GM18505 (cell line): ENCODE measurements around the gene HMGN2.
A peak's percentile ranks its signal among the peaks of the same experiment; 100 is the strongest.
"Not testable (repeated sequence)": the region's sequence is repeated elsewhere in the genome, so short reads cannot be mapped to it uniquely, and the experiment has no call there.

Experiments used
- ATAC-seq: cut with Tn5 transposase; IDR thresholded peaks from one replicate; pipeline ENCODE4 v1.9.1; 2021; ENCODE audit not compliant: unreplicated experiment
- POLR2A ChIP-seq: IDR thresholded peaks from 4 replicates; pipeline ENCODE4 v1.6.1; 2011; ENCODE audit warnings: borderline replicate concordance; ENCODE audit not compliant: insufficient read depth, insufficient read length; ENCODE audit errors: extremely low read depth

Gene HMGN2

DNA sequence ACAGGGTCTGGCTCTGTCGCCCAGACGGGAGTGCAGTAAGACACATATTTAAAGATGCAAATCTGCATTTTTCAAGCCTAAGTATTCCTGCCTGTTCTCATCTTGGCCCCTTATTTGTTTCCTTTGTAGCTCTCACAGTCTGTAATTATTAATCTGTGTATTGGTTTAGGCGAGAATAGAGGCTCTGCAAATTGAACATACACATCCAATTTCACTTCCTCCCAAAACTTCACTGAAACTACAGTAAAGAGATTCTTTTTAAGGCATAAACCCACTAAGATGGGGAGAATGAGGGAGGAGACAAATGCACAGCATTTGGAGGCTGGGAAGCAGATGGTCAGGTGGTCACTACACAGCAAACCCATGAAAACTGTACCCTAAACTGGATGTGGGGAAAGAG, 21.0 kb downstream of the HMGN2 start:
- TF ChIP-seq POLR2A = no peak
- no peak for ATAC-seq

DNA sequence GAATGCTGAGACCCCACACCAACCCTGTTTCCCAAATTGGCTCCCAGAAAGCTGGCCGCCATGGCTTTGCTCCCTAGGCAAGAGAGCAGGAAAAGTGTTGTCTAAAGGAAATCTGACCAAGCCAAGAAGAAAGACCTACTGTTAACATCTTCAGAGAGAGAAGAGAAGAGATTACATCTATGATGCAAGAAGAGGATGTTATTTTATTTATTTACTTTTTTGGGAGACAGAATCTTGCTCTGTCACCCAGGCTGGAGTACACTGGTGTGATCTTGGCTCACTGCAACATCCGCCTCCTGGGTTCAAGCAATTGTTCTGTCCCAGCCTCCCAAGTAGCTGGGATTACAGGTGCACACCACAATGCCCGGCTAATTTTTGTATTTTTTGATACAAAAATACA, 21.7 kb downstream of the HMGN2 start:
- ATAC-seq = no peak
- TF ChIP-seq POLR2A = no peak

DNA sequence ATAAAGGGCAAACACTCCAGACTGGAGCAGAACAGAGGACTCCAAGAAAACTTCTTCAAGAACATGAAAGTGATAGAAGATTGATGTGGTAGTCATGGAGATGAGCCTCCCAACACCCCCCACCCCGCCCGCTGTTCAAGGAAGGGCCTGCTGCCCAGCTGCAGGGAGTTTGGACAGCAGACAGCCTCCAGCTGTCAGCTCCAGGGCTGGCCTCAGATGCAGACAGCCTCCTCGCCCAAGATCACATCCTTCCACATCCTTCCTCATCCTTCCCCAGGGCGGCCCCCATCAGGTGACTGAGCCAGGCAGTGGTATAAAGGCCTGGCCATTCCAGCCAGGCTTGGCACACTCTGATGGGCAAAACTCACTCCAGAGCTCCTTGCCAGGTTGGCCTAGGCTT, 24.6 kb downstream of the HMGN2 start:
- ATAC-seq = no peak
- no peak for TF ChIP-seq POLR2A

DNA sequence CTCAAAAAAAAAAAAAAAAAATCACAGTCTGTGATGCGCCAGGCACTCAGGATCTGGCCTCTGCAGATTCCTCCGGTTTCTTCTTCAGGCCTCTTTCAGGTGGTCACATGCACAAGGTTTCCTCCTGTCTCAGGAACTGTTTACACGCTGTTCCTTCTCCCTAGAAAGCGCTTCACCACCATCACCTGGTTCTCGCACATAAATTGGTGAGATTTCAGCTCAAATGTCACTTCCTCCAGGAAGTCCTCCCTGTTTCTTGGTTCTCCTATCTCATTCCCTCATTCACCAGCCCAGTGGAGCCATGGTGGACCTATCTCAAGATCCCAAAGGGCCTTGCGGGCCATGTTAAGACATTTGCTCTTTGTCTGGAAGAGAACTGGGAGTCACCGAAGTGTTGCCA, 26.7 kb downstream of the HMGN2 start:
- TF ChIP-seq POLR2A = no peak
- ATAC-seq = no peak

- peak; percentile 66 for ATAC-seq
- peak; percentile 34 for TF ChIP-seq POLR2A
Measured at GRCh38 chr1:26500488-26501175, 28.4 kb downstream of the HMGN2 start.

DNA sequence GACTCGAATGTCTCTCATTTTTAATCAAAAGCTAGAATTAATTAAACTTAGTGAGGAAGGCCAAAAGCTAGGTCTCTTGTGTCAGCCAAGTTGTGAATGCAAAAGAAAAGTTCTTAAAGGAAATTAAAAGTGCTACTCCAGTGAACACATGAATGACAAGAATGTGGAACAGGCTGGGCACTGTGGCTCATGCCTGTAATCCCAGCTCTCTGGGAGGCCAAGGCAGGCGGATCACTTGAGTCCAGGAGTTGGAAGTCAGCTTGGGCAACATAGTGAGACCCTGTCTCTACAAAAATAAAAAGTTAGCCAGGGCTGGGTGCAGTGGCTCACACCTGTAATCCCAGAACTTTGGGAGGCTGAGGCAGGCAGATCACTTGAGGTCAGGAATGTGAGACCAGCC, 38.5 kb downstream of the HMGN2 start:
- not testable (repeated sequence) for ATAC-seq

- ATAC-seq = not testable (repeated sequence)
Measured at GRCh38 chr1:26515836-26516235, 43.6 kb downstream of the HMGN2 start.

DNA sequence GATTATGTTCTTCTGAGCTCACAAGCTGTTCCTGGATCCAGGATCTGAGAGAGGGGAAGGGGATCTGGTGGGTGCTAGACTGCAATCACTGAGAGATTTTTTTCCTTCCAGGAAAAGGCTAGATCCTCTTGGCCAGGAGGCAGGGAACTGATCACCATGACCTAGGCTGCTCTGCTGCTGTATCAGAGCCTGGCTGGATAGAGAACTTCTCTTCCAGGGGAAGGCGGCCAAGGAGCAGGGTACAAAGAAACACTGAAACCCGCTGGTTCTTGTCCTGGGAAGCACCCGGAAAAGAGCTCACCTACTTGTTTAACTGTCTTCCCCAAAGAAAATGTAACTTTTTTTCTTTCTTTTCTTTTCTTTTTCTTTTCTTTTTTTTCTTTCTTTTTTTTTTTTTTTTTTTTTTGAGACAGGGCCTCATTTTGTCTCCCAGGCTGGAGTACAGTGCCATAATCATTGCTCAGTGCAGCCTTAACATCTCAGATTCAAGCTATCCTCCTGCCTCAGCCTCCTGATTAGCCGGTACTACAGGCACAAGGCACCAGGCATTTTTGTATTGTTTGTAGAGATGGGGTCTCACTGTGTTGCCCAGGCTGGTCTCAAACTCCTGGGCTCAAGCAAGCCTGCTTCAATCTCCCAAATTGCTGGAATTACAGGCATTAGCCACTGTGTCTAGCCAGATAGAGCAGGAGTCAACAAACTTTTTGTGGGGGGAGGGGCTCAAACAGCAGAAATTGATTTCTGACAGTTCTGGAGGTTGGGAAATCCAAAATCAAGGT, 44.9 kb downstream of the HMGN2 start:
- no peak for ATAC-seq
- no peak for TF ChIP-seq POLR2A

GRCh38 chr1:26517766-26518049, 45.5 kb downstream of the HMGN2 start:
- TF ChIP-seq POLR2A = no peak
- no peak for ATAC-seq

DNA sequence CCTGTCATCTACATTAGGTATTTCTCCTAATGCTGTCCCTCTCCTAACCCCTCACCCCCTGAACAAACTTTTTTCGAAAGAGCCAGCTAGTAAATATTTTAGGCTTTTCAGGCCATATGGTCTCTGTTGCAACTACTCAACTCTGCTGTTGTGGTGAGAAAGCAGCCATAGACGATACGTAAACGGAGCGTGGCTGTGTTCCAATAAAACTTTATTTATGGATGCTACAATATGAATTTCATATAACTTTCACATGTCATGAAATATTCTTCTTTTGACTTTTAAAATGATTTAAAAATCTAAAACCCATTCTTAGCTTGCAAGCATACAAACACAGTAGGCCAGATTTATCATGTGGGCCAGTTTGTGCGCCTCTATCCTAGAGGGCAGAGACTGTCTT, 46.1 kb downstream of the HMGN2 start:
- no peak for ATAC-seq
- no peak for TF ChIP-seq POLR2A

DNA sequence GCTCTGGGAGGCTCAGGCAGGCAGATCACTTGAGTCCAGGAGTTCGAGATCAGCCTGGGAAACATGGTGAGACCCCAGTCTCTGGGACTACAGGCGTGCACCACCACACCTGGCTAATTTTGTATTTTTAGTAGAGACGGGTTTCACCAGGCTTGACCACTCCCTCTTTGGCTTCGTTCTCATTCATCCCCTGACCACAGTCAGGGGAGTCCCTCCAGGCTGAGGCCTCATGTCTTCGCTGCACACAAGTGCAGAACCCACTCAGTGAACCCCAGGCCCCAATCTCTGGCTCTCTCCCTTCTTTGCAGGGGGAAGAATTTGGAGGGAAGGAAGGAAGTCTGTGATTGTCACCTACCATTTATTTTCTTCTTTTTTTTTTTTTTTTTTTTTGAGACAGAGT, 48.1 kb downstream of the HMGN2 start:
- no peak for ATAC-seq
- no peak for TF ChIP-seq POLR2A

DNA sequence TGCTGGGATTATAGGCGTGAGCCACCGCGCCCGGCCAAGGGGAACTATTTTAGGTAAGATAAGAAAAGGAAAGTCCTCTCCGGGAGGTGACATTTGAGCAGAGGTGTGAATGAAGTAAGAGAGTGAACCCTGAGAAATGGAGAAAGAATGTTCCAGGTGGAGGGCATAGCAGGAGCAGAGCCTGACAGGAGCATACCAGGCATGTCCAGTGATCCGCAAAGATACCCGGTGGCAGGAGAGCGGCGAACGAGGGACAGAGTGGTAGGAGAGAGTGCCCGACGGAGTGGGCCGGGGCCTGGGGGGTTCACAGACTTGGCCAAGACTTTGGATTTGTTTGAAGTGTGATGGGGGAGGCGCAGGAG, 49.4 kb downstream of the HMGN2 start:
- no peak for ATAC-seq
- no peak for TF ChIP-seq POLR2A

GRCh38 chr1:26522073-26522472, 49.8 kb downstream of the HMGN2 start:
- TF ChIP-seq POLR2A = no peak
- ATAC-seq = no peak

- TF ChIP-seq POLR2A = no peak
- ATAC-seq = no peak
Measured at GRCh38 chr1:26524181-26524580, 51.9 kb downstream of the HMGN2 start.
